Ovary (tissue), 3 donors: Measurements from ENCODE around the gene KRT3.

Source experiments
- POLR2A ChIP-seq: fragments of 450-650 bp; IDR thresholded peaks from one replicate; pipeline ENCODE4 v1.6.1; 2017; ENCODE audit warnings: antibody characterized with exemption, mild to moderate bottlenecking, moderate library complexity
- TF ChIP-seq, protein P1 (sequence below), 3 donors: fragments of 450-650 bp in 2 of 3; fragments of 200-600 bp in 1 of 3; IDR thresholded peaks; one replicate each; pipeline versions ENCODE4 v1.5.1 to v1.8.0; 2016 to 2022; ENCODE audit warnings: antibody characterized with exemption in 3 of 3, mild to moderate bottlenecking in 1 of 3
- donor health status: DM: no; HTN: no; CAD: no.

DNA sequence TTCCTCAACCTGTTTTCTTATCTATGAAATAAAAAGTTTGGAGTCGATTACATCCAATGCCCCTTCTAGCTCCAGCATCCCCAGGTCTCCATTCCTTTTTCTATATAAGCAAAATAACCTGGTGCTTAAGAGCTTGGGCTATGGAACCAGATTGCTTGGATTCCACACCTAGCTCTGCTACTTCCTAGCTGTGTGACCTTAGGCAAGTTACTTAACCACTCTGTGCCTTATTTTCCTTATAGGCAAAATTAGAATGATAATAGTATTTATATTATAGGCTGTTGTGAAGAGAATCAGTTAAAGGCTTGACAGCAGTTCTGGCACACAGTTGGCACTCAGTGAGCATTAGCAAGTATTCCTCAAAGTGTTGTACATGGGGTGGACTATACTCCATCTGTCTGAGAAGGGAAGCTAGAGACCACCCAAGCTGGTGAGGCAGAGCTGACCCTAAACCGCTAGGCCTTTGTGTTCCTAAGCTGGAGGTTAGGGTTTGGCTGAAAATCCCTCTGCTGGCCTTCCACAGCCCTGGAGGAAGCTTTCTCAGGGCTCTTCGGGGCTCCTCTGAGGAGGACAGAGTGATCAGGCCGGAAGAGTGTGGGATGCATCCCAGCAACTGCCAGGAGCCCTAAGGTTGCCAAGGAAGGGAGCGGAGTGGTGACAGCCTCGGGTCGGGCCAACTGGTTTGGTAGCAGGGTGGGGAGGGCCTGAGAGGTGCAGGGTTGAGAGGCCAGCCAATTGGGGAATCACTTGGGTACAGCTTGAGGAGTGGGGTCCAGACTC is 24.0 kb upstream of the KRT3 start:
- no peak for TF ChIP-seq POLR2A
- TF ChIP-seq, protein P1, sequence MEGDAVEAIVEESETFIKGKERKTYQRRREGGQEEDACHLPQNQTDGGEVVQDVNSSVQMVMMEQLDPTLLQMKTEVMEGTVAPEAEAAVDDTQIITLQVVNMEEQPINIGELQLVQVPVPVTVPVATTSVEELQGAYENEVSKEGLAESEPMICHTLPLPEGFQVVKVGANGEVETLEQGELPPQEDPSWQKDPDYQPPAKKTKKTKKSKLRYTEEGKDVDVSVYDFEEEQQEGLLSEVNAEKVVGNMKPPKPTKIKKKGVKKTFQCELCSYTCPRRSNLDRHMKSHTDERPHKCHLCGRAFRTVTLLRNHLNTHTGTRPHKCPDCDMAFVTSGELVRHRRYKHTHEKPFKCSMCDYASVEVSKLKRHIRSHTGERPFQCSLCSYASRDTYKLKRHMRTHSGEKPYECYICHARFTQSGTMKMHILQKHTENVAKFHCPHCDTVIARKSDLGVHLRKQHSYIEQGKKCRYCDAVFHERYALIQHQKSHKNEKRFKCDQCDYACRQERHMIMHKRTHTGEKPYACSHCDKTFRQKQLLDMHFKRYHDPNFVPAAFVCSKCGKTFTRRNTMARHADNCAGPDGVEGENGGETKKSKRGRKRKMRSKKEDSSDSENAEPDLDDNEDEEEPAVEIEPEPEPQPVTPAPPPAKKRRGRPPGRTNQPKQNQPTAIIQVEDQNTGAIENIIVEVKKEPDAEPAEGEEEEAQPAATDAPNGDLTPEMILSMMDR (IDR thresholded peaks at IDR 0.05), result no peak
